Ascending aorta (tissue), 2 donors: ENCODE measurements around the gene PRKCG. TPM values are rescaled to one million over a fixed set of nuclear protein-coding genes. Genes with fewer than 3 reads are reported as not detected.

Source experiments
- DNase-seq, 2 donors: peaks; one replicate each; pipeline ENCODE4 v3.0.0-alpha.2; 2019; ENCODE audit warnings: low spot score in 2 of 2
- H3K27ac ChIP-seq, 2 donors: fragments of 200-600 bp; sonication (generic); one replicate each; pipeline ENCODE4 v1.5.1; 2016 to 2017; ENCODE audit warnings: mild to moderate bottlenecking in 1 of 2
- H3K27me3 ChIP-seq: fragments of 200-600 bp; sonication (generic); one replicate; pipeline ENCODE4 v1.5.1; 2017
- H3K36me3 ChIP-seq, 2 donors: fragments of 200-600 bp; sonication (generic); one replicate each; pipeline ENCODE4 v1.5.1; 2016
- H3K4me1 ChIP-seq, 2 donors: fragments of 200-600 bp; sonication (generic); one replicate each; pipeline ENCODE4 v1.5.1; 2016 to 2017; ENCODE audit warnings: mild to moderate bottlenecking in 1 of 2
- H3K4me3 ChIP-seq, 2 donors: fragments of 200-600 bp; sonication (generic); one replicate each; pipeline ENCODE4 v1.5.1; 2016 to 2017; ENCODE audit warnings: mild to moderate bottlenecking in 1 of 2
- H3K9me3 ChIP-seq, 2 donors: fragments of 200-600 bp; sonication (generic); one replicate each; pipeline ENCODE4 v1.5.1; 2016
- intact Hi-C: fragments of 100-400 bp; cut with DNase I; formaldehyde crosslinking; loops from one replicate; pipeline ENCODE4 v1.15.1; 2023
- total RNA-seq: library from RNA; depleted of rRNA; stranded (reverse); fragments of >200 nt; gene quantifications from one replicate; pipeline ENCODE4 v1.1.0, GENCODE V29; 2016
- TF ChIP-seq, protein P1 (sequence below), 3 experiments: fragments of 200-600 bp in 2 of 3; fragments of 450-650 bp in 1 of 3; sonication (generic) in 2 of 3; IDR thresholded peaks; one replicate each; pipeline ENCODE4 v1.5.1; 2016 to 2019; ENCODE audit warnings: antibody characterized with exemption in 3 of 3, mild to moderate bottlenecking in 1 of 3, moderate library complexity in 1 of 3

Gene PRKCG
- total RNA-seq, 1 donor from 2014 or later: not detected

DNA sequence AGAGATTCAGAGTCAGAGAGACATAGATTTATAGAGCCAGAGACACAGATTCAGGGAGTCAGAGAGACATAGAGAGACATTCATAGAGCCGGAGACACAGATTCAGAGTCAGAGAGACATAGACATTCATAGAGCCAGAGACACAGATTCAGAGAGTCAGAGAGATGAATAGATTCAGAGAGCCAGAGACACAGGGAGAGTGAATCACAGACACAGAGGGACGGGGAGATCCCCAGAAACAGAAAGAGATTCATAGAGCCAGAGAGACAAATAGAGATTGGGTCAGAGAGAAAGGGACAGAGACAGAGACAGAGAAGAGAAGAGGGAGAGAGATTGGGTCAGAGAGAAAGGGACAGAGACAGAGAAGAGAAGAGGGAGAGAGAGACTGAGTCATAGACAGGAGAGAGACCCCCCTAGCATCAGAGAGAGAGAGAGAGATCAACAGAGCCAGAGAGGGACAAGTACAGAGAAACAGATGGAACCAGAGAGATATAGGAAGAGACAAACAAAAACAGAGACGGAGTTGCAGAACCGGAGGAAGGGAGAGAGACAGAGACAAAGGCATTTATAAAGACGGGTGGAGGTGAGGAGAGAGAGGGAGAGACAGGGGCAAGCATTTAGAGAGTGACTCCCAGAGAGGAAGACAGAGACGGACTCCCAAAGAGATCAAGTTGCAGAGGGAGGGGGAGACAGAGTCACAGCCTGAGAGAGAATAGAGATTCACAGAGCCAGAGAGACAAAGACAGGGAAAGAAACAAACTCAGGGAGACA lies 1.1 kb upstream of the PRKCG start:
- Histone ChIP-seq H3K9me3 (no peaks in the 10 kb centered on the region), H3K36me3 (peaks cover 0 to 7% of the 10 kb centered on the region in 2 donors), H3K27ac (no peak overlapping the region), H3K27me3 (peaks cover 21% of the 10 kb centered on the region), H3K4me3 (peak overlapping the region in 1 of 2 donors; percentile 36), H3K4me1 (peaks cover 6 to 22% of the 10 kb centered on the region in 2 donors)
- intact Hi-C loops: no loop called here
- no peak for DNase-seq
- TF ChIP-seq, protein P1, sequence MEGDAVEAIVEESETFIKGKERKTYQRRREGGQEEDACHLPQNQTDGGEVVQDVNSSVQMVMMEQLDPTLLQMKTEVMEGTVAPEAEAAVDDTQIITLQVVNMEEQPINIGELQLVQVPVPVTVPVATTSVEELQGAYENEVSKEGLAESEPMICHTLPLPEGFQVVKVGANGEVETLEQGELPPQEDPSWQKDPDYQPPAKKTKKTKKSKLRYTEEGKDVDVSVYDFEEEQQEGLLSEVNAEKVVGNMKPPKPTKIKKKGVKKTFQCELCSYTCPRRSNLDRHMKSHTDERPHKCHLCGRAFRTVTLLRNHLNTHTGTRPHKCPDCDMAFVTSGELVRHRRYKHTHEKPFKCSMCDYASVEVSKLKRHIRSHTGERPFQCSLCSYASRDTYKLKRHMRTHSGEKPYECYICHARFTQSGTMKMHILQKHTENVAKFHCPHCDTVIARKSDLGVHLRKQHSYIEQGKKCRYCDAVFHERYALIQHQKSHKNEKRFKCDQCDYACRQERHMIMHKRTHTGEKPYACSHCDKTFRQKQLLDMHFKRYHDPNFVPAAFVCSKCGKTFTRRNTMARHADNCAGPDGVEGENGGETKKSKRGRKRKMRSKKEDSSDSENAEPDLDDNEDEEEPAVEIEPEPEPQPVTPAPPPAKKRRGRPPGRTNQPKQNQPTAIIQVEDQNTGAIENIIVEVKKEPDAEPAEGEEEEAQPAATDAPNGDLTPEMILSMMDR (IDR thresholded peaks at IDR 0.05): no peak

GRCh38 chr19:53882391-53883050 lies 524 bp downstream of the PRKCG start:
- Histone ChIP-seq H3K27me3 (peaks cover 21% of the 10 kb centered on the region), H3K9me3 (no peaks in the 10 kb centered on the region), H3K4me1 (peaks cover 6 to 22% of the 10 kb centered on the region in 2 donors), H3K4me3 (peak overlapping the region; percentile 36 to 45), H3K27ac (no peak overlapping the region), H3K36me3 (no peaks in the 10 kb centered on the region)
- intact Hi-C loops: no loop called here
- no peak for DNase-seq
- TF ChIP-seq, protein P1 (IDR thresholded peaks at IDR 0.05): no peak

DNA sequence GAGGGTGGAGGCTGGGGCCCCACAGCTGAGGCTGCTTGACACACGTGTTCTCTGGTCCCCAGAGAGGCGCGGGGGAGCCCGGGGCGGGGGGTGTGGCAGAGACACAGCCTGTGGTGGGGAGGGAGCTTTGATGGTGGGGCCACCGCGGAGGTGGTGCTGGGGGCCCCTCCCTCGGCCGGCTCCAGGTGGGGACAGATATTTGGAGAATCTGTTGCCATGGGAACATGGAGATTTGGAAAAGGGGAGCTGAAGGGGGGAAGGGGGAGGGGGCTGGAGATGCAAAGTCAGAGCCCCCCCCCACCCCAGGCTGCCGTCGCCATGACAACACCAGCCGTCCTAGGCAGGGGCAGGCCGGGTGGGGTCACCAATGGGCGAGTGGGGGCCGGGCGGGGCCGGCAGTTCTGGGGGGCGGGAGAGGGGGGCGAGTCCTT lies 1.2 kb downstream of the PRKCG start:
- TF ChIP-seq, protein P1 (IDR thresholded peaks at IDR 0.05): no peak

DNA sequence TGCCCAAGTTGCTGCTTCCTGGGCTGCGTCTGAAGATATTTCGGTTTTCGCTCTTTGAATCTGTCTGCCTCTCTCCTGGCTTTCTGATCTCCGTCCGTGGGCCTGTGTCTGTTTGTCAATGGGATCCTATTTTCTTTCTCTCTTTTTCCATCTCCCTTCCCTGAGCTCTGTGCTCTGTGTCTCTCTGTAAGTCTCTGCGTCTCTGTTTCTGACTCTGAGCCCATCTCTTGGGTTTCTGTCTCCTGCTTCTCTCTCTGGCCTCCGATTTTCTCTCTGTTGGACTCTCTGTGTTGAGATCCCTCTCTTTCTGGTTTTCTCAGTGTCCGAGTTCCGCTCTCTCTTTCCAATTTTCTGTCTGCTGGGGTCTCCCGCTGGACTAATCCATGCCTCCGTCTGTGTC lies 1.7 kb downstream of the PRKCG start:
- Histone ChIP-seq H3K4me3 (no peak overlapping the region), H3K36me3 (no peaks in the 10 kb centered on the region), H3K27ac (no peak overlapping the region), H3K9me3 (no peaks in the 10 kb centered on the region), H3K27me3 (peaks cover 21% of the 10 kb centered on the region), H3K4me1 (peaks cover 6 to 21% of the 10 kb centered on the region in 2 donors)
- DNase-seq: no peak
- intact Hi-C loops: no loop called here
- TF ChIP-seq, protein P1 (IDR thresholded peaks at IDR 0.05): no peak

More for the DNA sequence above, 1.2 kb downstream of the PRKCG start:
- Histone ChIP-seq H3K4me3 (no peak overlapping the region), H3K9me3 (no peaks in the 10 kb centered on the region), H3K36me3 (no peaks in the 10 kb centered on the region), H3K27ac (no peak overlapping the region), H3K27me3 (peaks cover 21% of the 10 kb centered on the region), H3K4me1 (peaks cover 6 to 22% of the 10 kb centered on the region in 2 donors)
- intact Hi-C loops: no loop called here
- DNase-seq: no peak

DNA sequence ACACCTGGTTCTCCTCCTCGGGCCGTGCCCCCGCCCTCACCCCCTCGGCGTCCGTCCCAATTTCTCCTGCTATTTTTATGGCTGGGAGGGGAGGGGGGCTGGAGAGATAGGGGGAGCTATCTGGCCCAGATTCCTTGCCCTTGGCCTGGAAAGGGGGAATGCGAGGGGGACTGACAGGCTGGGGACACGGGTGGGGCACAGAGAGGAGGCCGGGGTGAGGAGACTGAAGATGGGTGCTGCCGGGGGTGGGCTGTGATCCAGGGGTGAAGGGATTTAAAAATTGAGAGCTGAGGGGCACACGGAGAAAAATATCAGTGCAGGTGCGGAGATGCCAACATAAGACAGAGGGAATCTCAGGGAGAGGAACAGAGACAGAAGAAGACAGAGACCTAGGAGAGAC lies 2.3 kb downstream of the PRKCG start:
- no peak overlapping the region for H3K27ac ChIP-seq
- H3K27me3 ChIP-seq: peaks cover 21% of the 10 kb centered on the region
- TF ChIP-seq, protein P1 (IDR thresholded peaks at IDR 0.05): no peak
- intact Hi-C loops: no loop called here
- no peaks in the 10 kb centered on the region for H3K36me3 ChIP-seq
- H3K4me3 ChIP-seq: no peak overlapping the region
- no peaks in the 10 kb centered on the region for H3K9me3 ChIP-seq
- DNase-seq: no peak
- peaks cover 6 to 17% of the 10 kb centered on the region in 2 donors for H3K4me1 ChIP-seq
